ENCODE data around the gene MARCHF10.

- TF ChIP-seq, protein P1, sequence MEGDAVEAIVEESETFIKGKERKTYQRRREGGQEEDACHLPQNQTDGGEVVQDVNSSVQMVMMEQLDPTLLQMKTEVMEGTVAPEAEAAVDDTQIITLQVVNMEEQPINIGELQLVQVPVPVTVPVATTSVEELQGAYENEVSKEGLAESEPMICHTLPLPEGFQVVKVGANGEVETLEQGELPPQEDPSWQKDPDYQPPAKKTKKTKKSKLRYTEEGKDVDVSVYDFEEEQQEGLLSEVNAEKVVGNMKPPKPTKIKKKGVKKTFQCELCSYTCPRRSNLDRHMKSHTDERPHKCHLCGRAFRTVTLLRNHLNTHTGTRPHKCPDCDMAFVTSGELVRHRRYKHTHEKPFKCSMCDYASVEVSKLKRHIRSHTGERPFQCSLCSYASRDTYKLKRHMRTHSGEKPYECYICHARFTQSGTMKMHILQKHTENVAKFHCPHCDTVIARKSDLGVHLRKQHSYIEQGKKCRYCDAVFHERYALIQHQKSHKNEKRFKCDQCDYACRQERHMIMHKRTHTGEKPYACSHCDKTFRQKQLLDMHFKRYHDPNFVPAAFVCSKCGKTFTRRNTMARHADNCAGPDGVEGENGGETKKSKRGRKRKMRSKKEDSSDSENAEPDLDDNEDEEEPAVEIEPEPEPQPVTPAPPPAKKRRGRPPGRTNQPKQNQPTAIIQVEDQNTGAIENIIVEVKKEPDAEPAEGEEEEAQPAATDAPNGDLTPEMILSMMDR (conservative IDR thresholded peaks at IDR 0.05 in 1 of 2, IDR thresholded peaks at IDR 0.05 in 1 of 2; ENCODE audit: low read depth in 1 of 2, low read length in 2 of 2), result no peak
- no peak for TF ChIP-seq EZH2 (IDR thresholded peaks at IDR 0.05; ENCODE audit: low read length, missing control alignments)
Measured at GRCh38 chr17:62681061-62681938, 126.8 kb downstream of the MARCHF10 start.

Measured in fibroblast of lung (primary cell).